CD1c-positive myeloid dendritic cell (primary cell): ENCODE results near the gene RNF224.

Experiments used
- DNase-seq: peaks from one replicate; pipeline ENCODE4 v3.0.0-alpha.2; 2016; ENCODE audit errors: extremely low spot score

Gene RNF224

GRCh38 chr9:137273611-137274320, 46.5 kb downstream of the RNF224 start:
- DNase-seq, result no peak

DNA sequence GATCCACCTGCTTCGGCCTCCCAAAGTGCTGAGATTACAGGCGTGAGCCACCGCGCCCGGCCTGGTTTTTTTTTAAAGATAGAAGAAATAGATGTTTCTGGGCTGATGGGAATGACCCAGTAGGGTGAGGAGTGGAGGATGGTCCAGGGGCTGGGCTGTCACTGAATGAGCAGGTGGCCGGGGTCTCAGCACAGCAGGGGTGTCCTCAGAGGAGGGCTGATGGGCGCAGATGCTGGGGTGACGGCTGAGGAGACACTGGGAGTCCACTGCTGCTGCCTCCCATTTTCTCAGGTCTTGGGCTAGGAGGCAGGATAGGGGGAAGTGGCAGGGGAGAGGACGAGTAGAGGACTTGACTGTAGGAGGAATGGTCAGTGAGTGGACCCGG, 47.9 kb downstream of the RNF224 start:
- no peak for DNase-seq

- peak; percentile 45 for DNase-seq
Observed at GRCh38 chr9:137275588-137276472, 48.5 kb downstream of the RNF224 start.

GRCh38 chr9:137276473-137277328, 49.4 kb downstream of the RNF224 start:
- peak; percentile 31 for DNase-seq

GRCh38 chr9:137277329-137278041, 50.2 kb downstream of the RNF224 start, which contains the start of gene TOR4A:
Gene TOR4A, plus strand, starts transcription at chr9:137277726. Its CDS starts 964 bp downstream, at chr9:137278690.
- DNase-seq, result peak; percentile 89

- peak; percentile 44 for DNase-seq
Observed at GRCh38 chr9:137278061-137278701, 50.9 kb downstream of the RNF224 start.
